Endothelial cell of umbilical vein (primary cell): ENCODE data around the gene SETX. TPM values are rescaled to one million over a fixed set of nuclear protein-coding genes. Genes with fewer than 3 reads are reported as not detected.

ENCODE experiments used
- BruUV-seq: library from RNA; stranded (reverse); fragments of 400-500 nt; replicated peaks from 2 replicates; lab custom pipeline; 2021; lab: Mats Ljungman, UMichigan
- CTCF ChIA-PET: fragments of 300-600, 350-600 bp; sonication (Branson Sonifier 250); formaldehyde crosslinking; loops from one replicate; lab custom pipeline; 2021; ENCODE audit warnings: antibody characterized with exemption, inconsistent platforms; lab: Charles Lee
- POLR2A ChIA-PET: fragments of 300-600, 350-600 bp; sonication (Branson Sonifier 250); formaldehyde crosslinking; loops from one replicate; lab custom pipeline; 2021; ENCODE audit warnings: antibody characterized with exemption, inconsistent platforms; lab: Charles Lee
- DNase-seq: peaks from one replicate; pipeline ENCODE4 v3.0.0-alpha.2; 2011; ENCODE audit warnings: low read depth, low spot score
- FAIRE-seq: peaks from 2 replicates; lab custom pipeline; 2011; peaks lifted over from hg19 to GRCh38; lab: Jason Lieb, UNC
- H2AFZ ChIP-seq: 2 replicates; pipeline ENCODE4 v1.6.0; 2012; ENCODE audit warnings: low read depth, low read length, control low read depth, inconsistent platforms
- H3K27ac ChIP-seq: 2 replicates; pipeline ENCODE4 v1.5.1; 2011; ENCODE audit warnings: low read depth, mild to moderate bottlenecking, control low read depth, low read length, moderate library complexity; ENCODE audit not compliant: insufficient read depth
- H3K27me3 ChIP-seq, 2 experiments: 2 replicates each; pipeline versions ENCODE4 v1.6.0 to v1.6.1; 2011; ENCODE audit warnings: low read length in 2 of 2, mixed read lengths in 1 of 2; ENCODE audit not compliant: control insufficient read depth in 2 of 2, insufficient read depth in 2 of 2
- H3K36me3 ChIP-seq, 2 experiments: 2 replicates in 1 of 2; 3 replicates in 1 of 2; pipeline ENCODE4 v1.5.1; 2011; ENCODE audit warnings: low read length in 2 of 2, mild to moderate bottlenecking in 1 of 2, moderate library complexity in 1 of 2; ENCODE audit not compliant: control insufficient read depth in 2 of 2, insufficient read depth in 2 of 2; ENCODE audit errors: extremely low read depth in 1 of 2
- H3K4me1 ChIP-seq: 3 replicates; pipeline ENCODE4 v1.5.1; 2011; ENCODE audit warnings: mild to moderate bottlenecking, low read length; ENCODE audit not compliant: control insufficient read depth, insufficient read depth; ENCODE audit errors: extremely low read depth
- H3K4me2 ChIP-seq: 2 replicates; pipeline ENCODE4 v1.6.1; 2011; ENCODE audit warnings: low read length, control low read depth, mixed read lengths; ENCODE audit not compliant: insufficient read depth
- H3K4me3 ChIP-seq, 3 experiments: fragments of 200-600 bp in 1 of 3; sonication (generic), shearing (Covaris generic) in 1 of 3; replicated peaks in 1 of 3; 2 replicates each; pipeline ENCODE4 v1.5.1; 2011 to 2016; ENCODE audit warnings: control low read depth in 3 of 3, low read length in 3 of 3, mild to moderate bottlenecking in 2 of 3, inconsistent platforms in 1 of 3, low read depth in 1 of 3, moderate library complexity in 1 of 3; ENCODE audit not compliant: insufficient read depth in 1 of 3
- H3K79me2 ChIP-seq: 2 replicates; pipeline ENCODE4 v1.6.0; 2012; ENCODE audit warnings: low read length, inconsistent platforms; ENCODE audit not compliant: control insufficient read depth, insufficient read depth
- H3K9ac ChIP-seq: replicated peaks from 2 replicates; pipeline ENCODE3; 2011; ENCODE audit warnings: low read length, control low read depth; ENCODE audit not compliant: insufficient read depth; ENCODE audit errors: extremely low read depth
- H3K9me1 ChIP-seq: replicated peaks from 3 replicates; pipeline ENCODE4 v1.6.0; 2011; ENCODE audit warnings: mild to moderate bottlenecking, low read length; ENCODE audit not compliant: control insufficient read depth, insufficient read depth; ENCODE audit errors: extremely low read depth
- H3K9me3 ChIP-seq: replicated peaks from 2 replicates; pipeline ENCODE4 v1.5.1; 2012; ENCODE audit warnings: low read length, inconsistent platforms; ENCODE audit not compliant: control insufficient read depth, insufficient read depth
- H4K20me1 ChIP-seq: replicated peaks from 2 replicates; pipeline ENCODE3; 2011; ENCODE audit warnings: mild to moderate bottlenecking, low read length; ENCODE audit not compliant: control insufficient read depth, insufficient read depth; ENCODE audit errors: extremely low read depth
- EZH2 ChIP-seq: IDR thresholded peaks from 2 replicates; pipeline ENCODE4 v1.6.1; 2012; ENCODE audit warnings: borderline replicate concordance, low read depth, mild to moderate bottlenecking, moderate library complexity, low read length, inconsistent platforms; ENCODE audit not compliant: severe bottlenecking
- FOS ChIP-seq: IDR thresholded peaks from 2 replicates; pipeline ENCODE4 v1.6.1; 2011; ENCODE audit warnings: mild to moderate bottlenecking, low read length, moderate library complexity, borderline replicate concordance; ENCODE audit not compliant: insufficient read depth
- GATA2 ChIP-seq: IDR thresholded peaks from 2 replicates; pipeline ENCODE4 v1.7.0; 2011; ENCODE audit warnings: low read depth, mild to moderate bottlenecking, moderate library complexity, mixed read lengths, low read length; ENCODE audit not compliant: insufficient read length, insufficient read depth
- JUN ChIP-seq: IDR thresholded peaks from 2 replicates; pipeline ENCODE4 v1.6.1; 2011; ENCODE audit warnings: borderline replicate concordance, low read depth; ENCODE audit not compliant: insufficient read length, insufficient read depth
- MYC ChIP-seq: IDR thresholded peaks from one replicate; pipeline ENCODE4 v1.6.1; 2011; ENCODE audit warnings: mild to moderate bottlenecking, low read depth, low read length
- POLR2A ChIP-seq: IDR thresholded peaks from 2 replicates; pipeline ENCODE4 v1.6.1; 2012; ENCODE audit warnings: low read depth, mild to moderate bottlenecking, control low read depth, low read length
- POLR2AphosphoS5 ChIP-seq: IDR thresholded peaks from 2 replicates; pipeline ENCODE4 v1.6.1; 2012; ENCODE audit warnings: low read depth, mild to moderate bottlenecking, control low read depth, low read length, moderate library complexity; ENCODE audit not compliant: insufficient read depth
- dilution Hi-C: fragments of 300-500 bp; cut with MboI; formaldehyde crosslinking; loops from one replicate; pipeline ENCODE4 v1.15.0; 2019; ENCODE audit warnings: low sequenced_read_pairs; ENCODE audit not compliant: extremely low pct_ligation_motif_present
- intact Hi-C: fragments of 100-400 bp; cut with micrococcal nuclease; formaldehyde crosslinking; loops from one replicate; pipeline ENCODE4 v1.10.0; 2022
- polyA plus RNA-seq, 4 experiments: library from polyadenylated mRNA; depleted of rRNA in 3 of 4; stranded (reverse) in 3 of 4; unstranded in 1 of 4; fragments of >200 nt; gene quantifications; 2 replicates each; pipeline versions ENCODE4 v1.2.1 to v1.2.3, GENCODE V29; 2011 to 2012; ENCODE audit warnings: missing spikeins in 1 of 4
- total RNA-seq: library from RNA; stranded (reverse); gene quantifications from 2 replicates; pipeline ENCODE4 v1.2.3, GENCODE V29; 2021
- TF ChIP-seq, protein P1 (sequence below), 2 donors: IDR thresholded peaks; 1 replicate in 1 of 2; 2 replicates in 1 of 2; pipeline ENCODE4 v1.5.1; 2011; ENCODE audit warnings: low read length in 2 of 2, mild to moderate bottlenecking in 2 of 2, moderate library complexity in 2 of 2, control low read depth in 1 of 2, inconsistent platforms in 1 of 2, low read depth in 1 of 2; ENCODE audit not compliant: insufficient read depth in 1 of 2; ENCODE audit errors: extremely low read depth in 1 of 2
- TF ChIP-seq, protein P2 (sequence below): IDR thresholded peaks from 2 replicates; pipeline ENCODE4 v1.6.1; 2011; ENCODE audit not compliant: insufficient read depth, insufficient read length

The SETX gene
- total and polyA plus RNA-seq, 2 donors (not counting 3 experiments of a cell fraction or from before 2014, with no cell fraction given) = 20.9 to 47.7 TPM

DNA sequence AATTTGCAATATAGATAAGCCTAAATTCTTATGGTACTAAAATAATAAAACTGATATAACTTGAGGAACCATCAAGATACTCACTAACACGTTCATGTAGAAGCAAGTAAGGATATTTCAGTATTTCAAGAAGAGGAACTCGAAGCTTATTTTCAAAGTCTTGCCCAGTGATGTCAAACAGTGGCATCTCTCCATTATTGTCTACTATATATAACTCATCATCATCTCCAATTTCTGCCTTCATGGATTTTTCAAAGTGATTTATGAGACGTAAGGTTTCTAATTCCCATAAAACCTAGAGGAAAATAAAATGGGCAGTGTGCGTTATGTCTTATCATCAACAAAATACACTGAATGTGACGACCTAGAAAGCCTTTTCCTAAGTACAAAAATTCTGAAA, 8.6 kb downstream of the SETX start:
- no peak for TF ChIP-seq JUN
- no peak for TF ChIP-seq POLR2AphosphoS5
- TF ChIP-seq FOS = no peak
- TF ChIP-seq, protein P1, sequence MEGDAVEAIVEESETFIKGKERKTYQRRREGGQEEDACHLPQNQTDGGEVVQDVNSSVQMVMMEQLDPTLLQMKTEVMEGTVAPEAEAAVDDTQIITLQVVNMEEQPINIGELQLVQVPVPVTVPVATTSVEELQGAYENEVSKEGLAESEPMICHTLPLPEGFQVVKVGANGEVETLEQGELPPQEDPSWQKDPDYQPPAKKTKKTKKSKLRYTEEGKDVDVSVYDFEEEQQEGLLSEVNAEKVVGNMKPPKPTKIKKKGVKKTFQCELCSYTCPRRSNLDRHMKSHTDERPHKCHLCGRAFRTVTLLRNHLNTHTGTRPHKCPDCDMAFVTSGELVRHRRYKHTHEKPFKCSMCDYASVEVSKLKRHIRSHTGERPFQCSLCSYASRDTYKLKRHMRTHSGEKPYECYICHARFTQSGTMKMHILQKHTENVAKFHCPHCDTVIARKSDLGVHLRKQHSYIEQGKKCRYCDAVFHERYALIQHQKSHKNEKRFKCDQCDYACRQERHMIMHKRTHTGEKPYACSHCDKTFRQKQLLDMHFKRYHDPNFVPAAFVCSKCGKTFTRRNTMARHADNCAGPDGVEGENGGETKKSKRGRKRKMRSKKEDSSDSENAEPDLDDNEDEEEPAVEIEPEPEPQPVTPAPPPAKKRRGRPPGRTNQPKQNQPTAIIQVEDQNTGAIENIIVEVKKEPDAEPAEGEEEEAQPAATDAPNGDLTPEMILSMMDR (IDR thresholded peaks at IDR 0.05; ENCODE audit: extremely low read depth in 1 of 2, insufficient read depth in 1 of 2, low read depth in 1 of 2, low read length in 2 of 2) = no peak
- no peak for TF ChIP-seq GATA2
- no peak for TF ChIP-seq EZH2
- TF ChIP-seq, protein P2, sequence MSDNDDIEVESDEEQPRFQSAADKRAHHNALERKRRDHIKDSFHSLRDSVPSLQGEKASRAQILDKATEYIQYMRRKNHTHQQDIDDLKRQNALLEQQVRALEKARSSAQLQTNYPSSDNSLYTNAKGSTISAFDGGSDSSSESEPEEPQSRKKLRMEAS = no peak
- TF ChIP-seq POLR2A = no peak
- TF ChIP-seq MYC = no peak
- Histone ChIP-seq H3K79me2 (peaks cover 9% of the 10 kb centered on the region), H3K4me3 (no peak overlapping the region), H3K9me3 (no peaks in the 10 kb centered on the region), H3K9me1 (no peaks in the 10 kb centered on the region), H4K20me1 (peaks cover 3% of the 10 kb centered on the region), H2AFZ (no peak overlapping the region), H3K36me3 (peaks cover 34 to 39% of the 10 kb centered on the region in 2 experiments), H3K4me2 (no peak overlapping the region), H3K27ac (no peak overlapping the region), H3K4me1 (peaks cover 5% of the 10 kb centered on the region), H3K27me3 (no peaks in the 10 kb centered on the region), H3K9ac (no peak overlapping the region)
- POLR2A ChIA-PET = interaction anchor here (1.2 kb wide), 1 partner anchor 9 kb away, joined by 4 read pairs; no protein-coding TSS in a partner anchor
- dilution Hi-C loops = no loop called here
- intact Hi-C loops = no loop called here
- FAIRE-seq = no peak
- BruUV-seq = no TSS peak
- no peak for DNase-seq
- CTCF ChIA-PET = no interaction called here
